SK-N-SH treated with all-trans-retinoic acid at 6 μM for 48 hours (cell line): ENCODE data around the gene SORCS1.

Source experiments
- ARNTL ChIP-seq: fragments of 450-650 bp; formaldehyde crosslinking; IDR thresholded peaks from 2 replicates; pipeline ENCODE4 v1.5.0; 2020; ENCODE audit warnings: low read depth, mild to moderate bottlenecking, moderate library complexity, borderline replicate concordance
- BACH2 ChIP-seq: fragments of 250-450 bp; sonication (Bioruptor Pico); IDR thresholded peaks from 2 replicates; pipeline ENCODE4 v1.9.0; 2021; ENCODE audit warnings: mild to moderate bottlenecking, borderline replicate concordance
- TCF4 ChIP-seq: fragments of 250-450 bp; sonication (Bioruptor Pico); IDR thresholded peaks from 2 replicates; pipeline ENCODE4 v1.8.0; 2021; ENCODE audit warnings: mild to moderate bottlenecking, moderate library complexity, borderline replicate concordance
- ZC3H10 ChIP-seq: fragments of 250-450 bp; sonication (Bioruptor Pico); IDR thresholded peaks from 2 replicates; pipeline ENCODE4 v1.5.1; 2021; ENCODE audit warnings: mild to moderate bottlenecking, moderate library complexity
- ZFP30 ChIP-seq: fragments of 450-650 bp; formaldehyde crosslinking; IDR thresholded peaks from 2 replicates; pipeline ENCODE4 v1.5.0; 2022; ENCODE audit warnings: mild to moderate bottlenecking, moderate library complexity
- TF ChIP-seq, protein P1 (sequence below): fragments of 250-450 bp; sonication (Bioruptor Pico); IDR thresholded peaks from 2 replicates; pipeline ENCODE4 v1.8.0; 2021; ENCODE audit warnings: low read depth, mild to moderate bottlenecking, moderate library complexity, borderline replicate concordance
- TF ChIP-seq, protein P2 (sequence below): fragments of 250-450 bp; sonication (Bioruptor Pico); IDR thresholded peaks from 2 replicates; pipeline ENCODE4 v1.5.1; 2021; ENCODE audit warnings: mild to moderate bottlenecking, moderate library complexity
- TF ChIP-seq, protein P3 (sequence below): fragments of 250-450 bp; sonication (Bioruptor Pico); IDR thresholded peaks from 2 replicates; pipeline ENCODE4 v1.5.1; 2020; ENCODE audit warnings: low read depth, mild to moderate bottlenecking, moderate library complexity

DNA sequence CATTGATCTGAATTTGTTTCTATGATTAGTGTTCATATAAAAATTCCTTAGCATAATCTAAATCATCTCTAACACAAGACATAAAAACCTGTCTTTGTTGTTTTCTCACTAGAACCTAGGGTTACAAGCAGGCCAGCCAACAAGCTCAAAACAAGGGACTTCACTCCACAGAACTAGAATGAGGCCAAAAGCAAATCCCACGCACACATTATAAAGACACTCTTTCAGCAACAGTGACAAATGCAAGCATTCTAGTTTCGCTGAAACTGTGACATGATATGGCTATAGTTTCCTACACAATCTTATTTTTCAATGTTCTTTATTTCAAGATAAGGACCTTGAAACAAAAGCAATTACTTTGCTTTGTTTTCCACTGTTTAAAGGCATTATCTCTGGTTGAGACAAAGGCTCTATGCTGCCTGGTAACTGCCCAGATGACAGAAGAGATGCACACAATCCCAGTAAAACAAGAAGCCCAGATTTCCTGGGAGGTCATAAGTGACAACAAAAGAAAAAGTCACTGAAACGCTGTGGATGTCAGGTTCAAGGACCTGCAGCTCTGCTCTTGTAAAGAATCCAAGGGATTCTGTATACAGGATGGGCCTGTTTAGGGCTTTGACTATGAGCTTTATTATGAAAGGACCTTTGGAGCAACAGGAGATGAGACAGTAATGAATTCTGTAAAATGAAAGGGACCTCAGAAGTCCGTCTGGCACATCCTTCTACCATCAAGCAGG is 105.3 kb downstream of the SORCS1 start:
- TF ChIP-seq, protein P1, sequence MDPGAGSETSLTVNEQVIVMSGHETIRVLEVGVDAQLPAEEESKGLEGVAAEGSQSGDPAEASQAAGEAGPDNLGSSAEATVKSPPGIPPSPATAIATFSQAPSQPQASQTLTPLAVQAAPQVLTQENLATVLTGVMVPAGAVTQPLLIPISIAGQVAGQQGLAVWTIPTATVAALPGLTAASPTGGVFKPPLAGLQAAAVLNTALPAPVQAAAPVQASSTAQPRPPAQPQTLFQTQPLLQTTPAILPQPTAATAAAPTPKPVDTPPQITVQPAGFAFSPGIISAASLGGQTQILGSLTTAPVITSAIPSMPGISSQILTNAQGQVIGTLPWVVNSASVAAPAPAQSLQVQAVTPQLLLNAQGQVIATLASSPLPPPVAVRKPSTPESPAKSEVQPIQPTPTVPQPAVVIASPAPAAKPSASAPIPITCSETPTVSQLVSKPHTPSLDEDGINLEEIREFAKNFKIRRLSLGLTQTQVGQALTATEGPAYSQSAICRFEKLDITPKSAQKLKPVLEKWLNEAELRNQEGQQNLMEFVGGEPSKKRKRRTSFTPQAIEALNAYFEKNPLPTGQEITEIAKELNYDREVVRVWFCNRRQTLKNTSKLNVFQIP (CRISPR knock-in tag) = no peak
- TF ChIP-seq TCF4 (CRISPR knock-in tag) = no peak
- TF ChIP-seq, protein P2, sequence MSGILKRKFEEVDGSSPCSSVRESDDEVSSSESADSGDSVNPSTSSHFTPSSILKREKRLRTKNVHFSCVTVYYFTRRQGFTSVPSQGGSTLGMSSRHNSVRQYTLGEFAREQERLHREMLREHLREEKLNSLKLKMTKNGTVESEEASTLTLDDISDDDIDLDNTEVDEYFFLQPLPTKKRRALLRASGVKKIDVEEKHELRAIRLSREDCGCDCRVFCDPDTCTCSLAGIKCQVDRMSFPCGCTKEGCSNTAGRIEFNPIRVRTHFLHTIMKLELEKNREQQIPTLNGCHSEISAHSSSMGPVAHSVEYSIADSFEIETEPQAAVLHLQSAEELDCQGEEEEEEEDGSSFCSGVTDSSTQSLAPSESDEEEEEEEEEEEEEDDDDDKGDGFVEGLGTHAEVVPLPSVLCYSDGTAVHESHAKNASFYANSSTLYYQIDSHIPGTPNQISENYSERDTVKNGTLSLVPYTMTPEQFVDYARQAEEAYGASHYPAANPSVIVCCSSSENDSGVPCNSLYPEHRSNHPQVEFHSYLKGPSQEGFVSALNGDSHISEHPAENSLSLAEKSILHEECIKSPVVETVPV (CRISPR knock-in tag) = no peak
- TF ChIP-seq ARNTL (CRISPR knock-in tag) = no peak
- TF ChIP-seq, protein P3, sequence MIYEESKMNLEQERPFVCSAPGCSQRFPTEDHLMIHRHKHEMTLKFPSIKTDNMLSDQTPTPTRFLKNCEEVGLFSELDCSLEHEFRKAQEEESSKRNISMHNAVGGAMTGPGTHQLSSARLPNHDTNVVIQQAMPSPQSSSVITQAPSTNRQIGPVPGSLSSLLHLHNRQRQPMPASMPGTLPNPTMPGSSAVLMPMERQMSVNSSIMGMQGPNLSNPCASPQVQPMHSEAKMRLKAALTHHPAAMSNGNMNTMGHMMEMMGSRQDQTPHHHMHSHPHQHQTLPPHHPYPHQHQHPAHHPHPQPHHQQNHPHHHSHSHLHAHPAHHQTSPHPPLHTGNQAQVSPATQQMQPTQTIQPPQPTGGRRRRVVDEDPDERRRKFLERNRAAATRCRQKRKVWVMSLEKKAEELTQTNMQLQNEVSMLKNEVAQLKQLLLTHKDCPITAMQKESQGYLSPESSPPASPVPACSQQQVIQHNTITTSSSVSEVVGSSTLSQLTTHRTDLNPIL (CRISPR knock-in tag) = no peak
- TF ChIP-seq BACH2 = no peak
- no peak for TF ChIP-seq ZC3H10
- TF ChIP-seq ZFP30 (CRISPR knock-in tag) = no peak
